ENCODE results near the gene EDN1.

EDN1 gene

GRCh38 chr6:12265791-12266190 is 24.4 kb upstream of the EDN1 start:
- no peak for DNase-seq
- in situ Hi-C loops (cut with MboI; ENCODE audit: low pct_unique_long_range_greater_than_20kb, low sequenced_read_pairs): no loop called here

GRCh38 chr6:12266571-12266970 is 23.6 kb upstream of the EDN1 start:
- peak; percentile 21 for DNase-seq
- in situ Hi-C loops (cut with MboI; ENCODE audit: low pct_unique_long_range_greater_than_20kb, low sequenced_read_pairs): no loop called here

- in situ Hi-C loops (cut with MboI; ENCODE audit: low pct_unique_long_range_greater_than_20kb, low sequenced_read_pairs): no loop called here
- DNase-seq: peak; percentile 26
Observed at GRCh38 chr6:12269110-12269509, 21.1 kb upstream of the EDN1 start.

DNA sequence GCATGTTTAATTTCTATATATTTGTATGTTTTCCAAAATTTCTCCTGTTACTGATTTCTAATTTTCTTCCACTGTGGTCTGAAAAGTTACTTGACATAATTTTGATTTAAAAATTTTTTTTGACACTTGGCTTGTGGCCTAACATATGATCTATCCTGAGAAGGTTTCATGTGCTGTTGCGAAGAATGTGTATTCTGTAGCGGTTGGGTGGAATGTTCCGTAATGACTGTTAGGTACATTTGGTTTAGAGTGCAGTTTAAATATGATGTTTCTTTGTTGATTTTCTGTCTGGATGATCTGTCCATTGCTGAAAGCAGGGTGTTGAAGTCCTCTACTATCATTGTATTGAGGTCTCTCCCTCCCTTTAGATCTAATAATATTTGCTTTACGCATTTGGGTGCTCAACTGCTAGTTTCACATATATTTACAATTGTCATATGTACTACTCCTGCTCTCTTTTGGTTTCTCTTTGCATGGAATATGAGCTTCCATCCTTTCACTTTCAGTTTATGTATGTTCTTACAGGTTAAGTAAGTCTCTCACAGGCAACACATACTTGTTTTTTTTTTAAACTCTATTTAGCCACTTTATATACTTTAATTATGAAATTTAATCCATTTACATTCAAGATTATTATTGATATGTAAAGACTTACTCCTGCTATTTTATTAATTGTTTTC is 19.5 kb upstream of the EDN1 start:
- in situ Hi-C loops (cut with MboI; ENCODE audit: low pct_unique_long_range_greater_than_20kb, low sequenced_read_pairs): no loop called here
- no peak for DNase-seq

DNA sequence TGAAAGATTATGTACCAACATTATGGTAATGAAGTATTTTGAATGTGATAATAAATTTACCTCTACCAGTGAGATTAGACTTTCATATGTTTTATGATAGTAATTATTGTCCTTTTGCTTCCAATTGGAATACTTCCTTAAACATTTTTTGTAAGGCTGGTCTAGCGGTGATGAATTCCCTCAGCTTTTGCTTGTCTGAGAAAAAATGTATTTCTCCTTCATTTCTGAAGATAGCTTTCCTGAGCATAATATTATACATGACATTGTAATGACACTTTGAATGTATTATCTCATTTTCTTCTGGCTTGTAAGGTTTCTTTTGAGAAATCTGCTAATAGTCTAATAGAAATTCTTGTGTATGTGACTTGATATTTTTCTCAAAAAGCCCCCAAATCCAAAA is 18.6 kb upstream of the EDN1 start:
- no peak for DNase-seq
- in situ Hi-C loops (cut with MboI; ENCODE audit: low pct_unique_long_range_greater_than_20kb, low sequenced_read_pairs): no loop called here

DNA sequence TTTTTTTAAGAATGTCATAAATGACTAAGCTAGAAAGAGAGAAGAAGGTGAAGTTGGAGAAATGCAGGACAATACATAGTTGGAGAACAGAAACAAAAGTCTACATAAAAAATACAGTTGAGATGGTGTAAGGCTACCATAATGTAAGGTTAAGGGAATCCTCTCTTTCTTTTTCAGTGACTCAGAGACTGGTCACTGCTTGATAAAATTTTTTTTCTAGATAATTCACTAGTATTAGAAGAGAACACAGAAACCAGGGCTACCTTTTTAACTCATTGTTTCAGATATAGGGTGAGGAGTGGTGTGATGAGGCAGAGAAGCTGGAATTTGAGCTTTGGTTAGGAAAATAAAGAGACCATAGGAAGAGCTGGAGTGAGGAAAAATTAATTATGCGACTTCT is 18.2 kb upstream of the EDN1 start:
- DNase-seq: no peak
- in situ Hi-C loops (cut with MboI; ENCODE audit: low pct_unique_long_range_greater_than_20kb, low sequenced_read_pairs): no loop called here

- in situ Hi-C loops (cut with MboI; ENCODE audit: low pct_unique_long_range_greater_than_20kb, low sequenced_read_pairs): no loop called here
- no peak for DNase-seq
Observed at GRCh38 chr6:12275107-12275506, 15.1 kb upstream of the EDN1 start.

- no peak for DNase-seq
- in situ Hi-C loops (cut with MboI; ENCODE audit: low pct_unique_long_range_greater_than_20kb, low sequenced_read_pairs): no loop called here
Observed at GRCh38 chr6:12276930-12277315, 13.2 kb upstream of the EDN1 start.

DNA sequence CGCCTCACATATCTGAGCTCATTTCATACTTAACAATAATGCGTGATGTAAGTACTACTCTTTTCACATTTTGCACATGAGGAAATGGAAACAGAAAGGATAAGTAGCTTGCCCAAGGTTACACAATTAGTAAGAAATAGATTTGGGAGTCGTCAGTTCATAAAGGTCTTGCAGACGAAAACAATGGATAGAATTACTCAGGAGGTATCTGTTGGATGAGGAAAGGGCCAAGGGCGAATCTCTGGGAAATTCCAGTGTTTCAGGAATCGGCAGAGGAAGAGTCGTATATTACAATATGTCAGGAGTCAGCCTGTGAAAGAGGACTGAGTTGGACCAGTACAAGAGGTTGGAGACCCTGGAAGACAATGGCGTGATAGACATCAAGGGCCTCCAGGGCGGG is 12.8 kb upstream of the EDN1 start:
- in situ Hi-C loops (cut with MboI; ENCODE audit: low pct_unique_long_range_greater_than_20kb, low sequenced_read_pairs): no loop called here
- DNase-seq: no peak

GRCh38 chr6:12278915-12279314 is 11.2 kb upstream of the EDN1 start:
- no peak for DNase-seq
- in situ Hi-C loops (cut with MboI; ENCODE audit: low pct_unique_long_range_greater_than_20kb, low sequenced_read_pairs): no loop called here

DNA sequence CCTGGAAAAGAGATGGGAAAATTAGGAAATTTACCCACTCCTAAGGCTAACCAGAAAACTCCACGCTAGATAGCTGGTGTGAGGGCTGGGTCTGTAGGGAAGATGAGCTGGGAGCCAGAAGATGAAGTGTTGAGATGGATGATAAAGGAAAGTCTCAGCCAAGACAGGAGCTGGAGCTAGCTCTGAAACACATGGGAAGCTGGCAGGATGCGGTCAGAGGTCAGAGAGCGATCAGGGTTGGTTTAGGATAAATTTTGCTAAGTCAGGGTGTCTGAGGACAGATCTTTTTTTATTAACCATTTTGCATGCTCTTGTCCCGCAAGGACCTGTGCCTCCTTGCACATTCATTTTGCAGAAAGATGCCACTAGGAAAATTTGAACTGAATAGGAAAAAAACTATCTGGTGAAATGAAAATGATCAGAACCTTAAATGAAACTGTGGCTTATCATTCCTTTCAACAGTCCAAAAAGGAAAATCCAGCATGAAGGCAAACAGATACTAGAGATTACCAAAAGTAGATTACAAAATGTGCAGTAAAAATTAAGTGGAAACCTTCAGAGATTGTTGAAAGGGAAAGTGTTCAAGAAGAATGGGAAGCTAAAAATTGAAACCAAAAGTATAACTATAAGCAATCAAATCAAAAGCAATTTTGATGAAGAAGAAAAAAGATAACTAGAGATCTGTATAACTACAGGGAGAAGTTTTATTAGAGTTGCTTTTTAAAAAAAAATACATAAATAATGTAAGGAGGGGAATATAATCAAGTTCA is 10.7 kb upstream of the EDN1 start:
- DNase-seq: no peak
- in situ Hi-C loops (cut with MboI; ENCODE audit: low pct_unique_long_range_greater_than_20kb, low sequenced_read_pairs): no loop called here

DNA sequence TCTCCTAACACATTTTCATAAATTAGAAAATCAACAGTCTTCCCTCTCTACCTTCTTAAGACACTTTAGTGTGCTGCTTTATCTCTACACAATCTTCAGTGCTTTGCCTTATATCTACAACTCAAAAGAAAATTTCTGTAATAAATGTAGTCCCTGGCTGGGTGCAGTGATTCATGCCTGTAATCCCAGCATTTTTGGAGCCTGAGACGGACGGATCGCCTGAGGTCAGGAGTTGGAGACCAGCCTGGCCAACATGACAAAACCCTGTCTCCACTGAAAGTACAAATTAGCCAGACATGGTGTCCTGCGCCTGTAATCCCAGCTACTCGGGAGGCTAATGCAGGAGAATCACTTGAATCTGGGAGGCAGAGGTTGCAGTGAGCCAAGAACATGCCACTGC is 9.7 kb upstream of the EDN1 start:
- DNase-seq: no peak
- in situ Hi-C loops (cut with MboI; ENCODE audit: low pct_unique_long_range_greater_than_20kb, low sequenced_read_pairs): no loop called here

GRCh38 chr6:12280902-12281301 is 9.3 kb upstream of the EDN1 start:
- in situ Hi-C loops (cut with MboI; ENCODE audit: low pct_unique_long_range_greater_than_20kb, low sequenced_read_pairs): no loop called here

DNA sequence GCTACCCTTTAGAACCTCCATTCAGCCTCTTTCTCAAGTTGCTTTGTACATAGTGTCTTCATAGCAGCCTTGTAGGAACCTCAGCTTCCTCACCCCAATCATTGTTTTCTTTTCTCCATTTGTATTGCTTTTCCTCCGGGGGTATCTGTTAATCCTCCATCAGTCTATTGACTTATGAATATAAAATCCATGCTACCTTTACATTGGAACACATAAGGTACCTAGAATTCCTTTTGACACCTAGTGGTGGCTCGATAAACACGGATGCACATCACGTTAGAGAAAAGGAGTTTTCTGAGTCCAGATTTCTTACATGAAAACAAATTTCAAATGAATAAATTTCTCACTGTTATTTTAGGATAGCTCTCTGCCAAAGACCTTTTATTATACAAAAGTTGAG is 6.3 kb upstream of the EDN1 start:
- in situ Hi-C loops (cut with MboI; ENCODE audit: low pct_unique_long_range_greater_than_20kb, low sequenced_read_pairs): no loop called here
- DNase-seq: no peak

More at GRCh38 chr6:12280902-12281301, 9.3 kb upstream of the EDN1 start:
- DNase-seq: no peak

DNA sequence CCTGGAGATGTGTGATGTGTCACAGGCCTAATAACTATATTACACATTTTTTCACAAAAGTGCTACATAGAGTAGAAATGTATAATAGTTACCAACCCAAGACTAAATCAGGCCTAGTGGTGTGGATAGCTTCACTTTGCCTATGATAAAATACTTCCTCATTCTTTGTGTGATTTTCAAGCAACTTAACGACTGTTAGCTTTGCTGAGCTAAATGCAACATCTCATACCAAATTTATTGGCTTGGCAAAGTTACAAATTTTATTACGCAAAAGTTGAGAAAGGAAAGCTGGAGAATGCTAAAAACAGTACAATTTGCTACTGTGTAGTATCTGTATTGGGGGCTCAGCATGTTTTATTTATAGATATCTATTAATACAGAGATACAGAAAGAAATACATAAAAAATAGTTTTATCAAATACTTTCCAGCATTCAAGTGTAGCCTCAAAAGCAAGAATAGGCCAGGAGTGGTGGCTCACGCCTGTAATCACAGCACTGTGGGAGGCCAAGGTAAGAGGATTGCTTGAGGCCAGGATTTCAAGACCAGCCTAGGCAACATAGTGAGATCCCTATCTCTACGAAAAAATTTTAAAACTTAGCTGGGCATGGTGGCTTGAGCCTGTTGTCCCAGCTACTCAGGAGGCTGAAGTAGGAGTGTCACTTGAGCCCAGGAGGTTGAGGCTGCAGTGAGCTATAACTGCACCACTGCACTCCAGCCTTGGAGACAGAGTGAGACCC is 3.6 kb upstream of the EDN1 start:
- in situ Hi-C loops (cut with MboI; ENCODE audit: low pct_unique_long_range_greater_than_20kb, low sequenced_read_pairs): no loop called here
- no peak for DNase-seq

- DNase-seq: no peak
Observed at GRCh38 chr6:12288211-12288618, 1.9 kb upstream of the EDN1 start.

GRCh38 chr6:12288914-12289313 is 1.2 kb upstream of the EDN1 start:
- in situ Hi-C loops (cut with MboI; ENCODE audit: low pct_unique_long_range_greater_than_20kb, low sequenced_read_pairs): no loop called here
- DNase-seq: no peak

More at GRCh38 chr6:12288211-12288618, 1.9 kb upstream of the EDN1 start:
- in situ Hi-C loops (cut with MboI; ENCODE audit: low pct_unique_long_range_greater_than_20kb, low sequenced_read_pairs): no loop called here

- DNase-seq: peak; percentile 69
- in situ Hi-C loops (cut with MboI; ENCODE audit: low pct_unique_long_range_greater_than_20kb, low sequenced_read_pairs): no loop called here
Observed at GRCh38 chr6:12289365-12289919, 719 bp upstream of the EDN1 start.

- in situ Hi-C loops (cut with MboI; ENCODE audit: low pct_unique_long_range_greater_than_20kb, low sequenced_read_pairs): no loop called here
Observed at GRCh38 chr6:12291071-12291838, 1.1 kb downstream of the EDN1 start.

More at GRCh38 chr6:12291071-12291838, 1.1 kb downstream of the EDN1 start:
- DNase-seq: no peak

All from KBM-7 (cell line).